ENCODE results near the gene TMTC1.

The TMTC1 gene

DNA sequence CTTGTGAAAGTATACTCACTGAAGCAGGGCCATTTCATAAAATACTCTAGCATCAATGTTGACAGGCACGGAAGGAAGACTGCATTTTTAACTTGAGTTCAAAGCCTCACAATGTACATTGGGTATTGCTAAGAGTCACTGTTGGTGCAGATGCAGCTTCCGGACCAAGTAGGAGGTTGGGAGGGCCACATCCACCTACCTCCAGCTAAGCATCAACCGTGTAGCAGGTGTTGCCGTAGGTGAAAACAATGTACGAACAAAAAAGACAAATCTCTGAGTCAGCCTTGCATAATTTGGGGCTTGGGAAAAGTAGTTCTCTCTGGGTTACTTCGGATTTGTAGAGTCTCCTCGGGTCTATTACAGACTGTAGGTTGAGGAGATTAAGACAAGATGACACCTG, 48.1 kb downstream of the TMTC1 start (continued):
- TF ChIP-seq ARNTL (CRISPR knock-in tag; IDR thresholded peaks at IDR 0.05; ENCODE audit: borderline replicate concordance, low read depth) (no peak), ZC3H10 (CRISPR knock-in tag; IDR thresholded peaks at IDR 0.05) (no peak)

- TF ChIP-seq GLIS3 (CRISPR knock-in tag; IDR thresholded peaks at IDR 0.05) (no peak), POU6F1 (CRISPR knock-in tag; IDR thresholded peaks at IDR 0.05; ENCODE audit: borderline replicate concordance, low read depth) (no peak), CSDC2 (CRISPR knock-in tag; IDR thresholded peaks at IDR 0.05) (no peak), ZFP3 (CRISPR knock-in tag; IDR thresholded peaks at IDR 0.05) (no peak), RARB (CRISPR knock-in tag; IDR thresholded peaks at IDR 0.05) (no peak), ESRRG (CRISPR knock-in tag; IDR thresholded peaks at IDR 0.05) (no peak), PPARA (CRISPR knock-in tag; IDR thresholded peaks at IDR 0.05; ENCODE audit: borderline replicate concordance) (no peak), ZFP30 (CRISPR knock-in tag; IDR thresholded peaks at IDR 0.05) (no peak), ARNTL (CRISPR knock-in tag; IDR thresholded peaks at IDR 0.05; ENCODE audit: borderline replicate concordance, low read depth) (no peak), ZC3H10 (CRISPR knock-in tag; IDR thresholded peaks at IDR 0.05) (no peak), PATZ1 (CRISPR knock-in tag; IDR thresholded peaks at IDR 0.05; ENCODE audit: borderline replicate concordance) (no peak), BACH2 (CRISPR knock-in tag; IDR thresholded peaks at IDR 0.05; ENCODE audit: borderline replicate concordance) (no peak), TCF4 (CRISPR knock-in tag; IDR thresholded peaks at IDR 0.05; ENCODE audit: borderline replicate concordance) (no peak), ISL1 (CRISPR knock-in tag; IDR thresholded peaks at IDR 0.05) (no peak), TOX (CRISPR knock-in tag; IDR thresholded peaks at IDR 0.05; ENCODE audit: borderline replicate concordance) (no peak), ZNF8 (CRISPR knock-in tag; IDR thresholded peaks at IDR 0.05) (no peak)
- TF ChIP-seq, protein P1, sequence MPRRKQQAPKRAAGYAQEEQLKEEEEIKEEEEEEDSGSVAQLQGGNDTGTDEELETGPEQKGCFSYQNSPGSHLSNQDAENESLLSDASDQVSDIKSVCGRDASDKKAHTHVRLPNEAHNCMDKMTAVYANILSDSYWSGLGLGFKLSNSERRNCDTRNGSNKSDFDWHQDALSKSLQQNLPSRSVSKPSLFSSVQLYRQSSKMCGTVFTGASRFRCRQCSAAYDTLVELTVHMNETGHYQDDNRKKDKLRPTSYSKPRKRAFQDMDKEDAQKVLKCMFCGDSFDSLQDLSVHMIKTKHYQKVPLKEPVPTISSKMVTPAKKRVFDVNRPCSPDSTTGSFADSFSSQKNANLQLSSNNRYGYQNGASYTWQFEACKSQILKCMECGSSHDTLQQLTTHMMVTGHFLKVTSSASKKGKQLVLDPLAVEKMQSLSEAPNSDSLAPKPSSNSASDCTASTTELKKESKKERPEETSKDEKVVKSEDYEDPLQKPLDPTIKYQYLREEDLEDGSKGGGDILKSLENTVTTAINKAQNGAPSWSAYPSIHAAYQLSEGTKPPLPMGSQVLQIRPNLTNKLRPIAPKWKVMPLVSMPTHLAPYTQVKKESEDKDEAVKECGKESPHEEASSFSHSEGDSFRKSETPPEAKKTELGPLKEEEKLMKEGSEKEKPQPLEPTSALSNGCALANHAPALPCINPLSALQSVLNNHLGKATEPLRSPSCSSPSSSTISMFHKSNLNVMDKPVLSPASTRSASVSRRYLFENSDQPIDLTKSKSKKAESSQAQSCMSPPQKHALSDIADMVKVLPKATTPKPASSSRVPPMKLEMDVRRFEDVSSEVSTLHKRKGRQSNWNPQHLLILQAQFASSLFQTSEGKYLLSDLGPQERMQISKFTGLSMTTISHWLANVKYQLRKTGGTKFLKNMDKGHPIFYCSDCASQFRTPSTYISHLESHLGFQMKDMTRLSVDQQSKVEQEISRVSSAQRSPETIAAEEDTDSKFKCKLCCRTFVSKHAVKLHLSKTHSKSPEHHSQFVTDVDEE (CRISPR knock-in tag; IDR thresholded peaks at IDR 0.05) = no peak
- TF ChIP-seq, protein P2, sequence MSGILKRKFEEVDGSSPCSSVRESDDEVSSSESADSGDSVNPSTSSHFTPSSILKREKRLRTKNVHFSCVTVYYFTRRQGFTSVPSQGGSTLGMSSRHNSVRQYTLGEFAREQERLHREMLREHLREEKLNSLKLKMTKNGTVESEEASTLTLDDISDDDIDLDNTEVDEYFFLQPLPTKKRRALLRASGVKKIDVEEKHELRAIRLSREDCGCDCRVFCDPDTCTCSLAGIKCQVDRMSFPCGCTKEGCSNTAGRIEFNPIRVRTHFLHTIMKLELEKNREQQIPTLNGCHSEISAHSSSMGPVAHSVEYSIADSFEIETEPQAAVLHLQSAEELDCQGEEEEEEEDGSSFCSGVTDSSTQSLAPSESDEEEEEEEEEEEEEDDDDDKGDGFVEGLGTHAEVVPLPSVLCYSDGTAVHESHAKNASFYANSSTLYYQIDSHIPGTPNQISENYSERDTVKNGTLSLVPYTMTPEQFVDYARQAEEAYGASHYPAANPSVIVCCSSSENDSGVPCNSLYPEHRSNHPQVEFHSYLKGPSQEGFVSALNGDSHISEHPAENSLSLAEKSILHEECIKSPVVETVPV (CRISPR knock-in tag; IDR thresholded peaks at IDR 0.05) = no peak
- ATAC-seq = no peak
These were observed 49.0 kb downstream of the TMTC1 start for GRCh38 chr12:29734734-29735133.

DNA sequence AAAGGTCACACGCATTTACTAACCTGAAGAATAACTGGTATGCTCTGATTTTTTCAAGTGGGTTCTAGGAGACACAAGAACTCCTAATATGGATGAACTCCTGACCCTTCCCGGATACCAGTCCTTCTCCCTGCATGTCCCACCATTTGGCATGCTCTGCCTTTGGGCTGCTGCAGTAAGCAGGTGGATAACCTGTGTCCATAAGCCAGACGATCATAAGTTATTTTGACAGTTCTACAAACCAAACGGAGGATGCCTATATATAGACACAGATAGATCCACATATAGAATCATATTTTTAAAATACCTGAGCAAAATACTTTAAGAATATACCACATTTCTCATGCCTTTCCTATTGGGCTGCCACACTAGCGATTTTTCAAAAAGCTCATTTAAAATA, 49.4 kb downstream of the TMTC1 start:
- TF ChIP-seq TOX (CRISPR knock-in tag; IDR thresholded peaks at IDR 0.05; ENCODE audit: borderline replicate concordance) (no peak), GLIS3 (CRISPR knock-in tag; IDR thresholded peaks at IDR 0.05) (no peak), TCF4 (CRISPR knock-in tag; IDR thresholded peaks at IDR 0.05; ENCODE audit: borderline replicate concordance) (no peak), ZFP30 (CRISPR knock-in tag; IDR thresholded peaks at IDR 0.05) (no peak), ZC3H10 (CRISPR knock-in tag; IDR thresholded peaks at IDR 0.05) (no peak), PPARA (CRISPR knock-in tag; IDR thresholded peaks at IDR 0.05; ENCODE audit: borderline replicate concordance) (no peak), ESRRG (CRISPR knock-in tag; IDR thresholded peaks at IDR 0.05) (no peak), POU6F1 (CRISPR knock-in tag; IDR thresholded peaks at IDR 0.05; ENCODE audit: borderline replicate concordance, low read depth) (no peak), ARNTL (CRISPR knock-in tag; IDR thresholded peaks at IDR 0.05; ENCODE audit: borderline replicate concordance, low read depth) (no peak), OSR1 (CRISPR knock-in tag; IDR thresholded peaks at IDR 0.05) (no peak), RARB (CRISPR knock-in tag; IDR thresholded peaks at IDR 0.05) (no peak), ZNF8 (CRISPR knock-in tag; IDR thresholded peaks at IDR 0.05) (no peak)
- TF ChIP-seq, protein P1 (CRISPR knock-in tag; IDR thresholded peaks at IDR 0.05) = no peak
- TF ChIP-seq, protein P2 (CRISPR knock-in tag; IDR thresholded peaks at IDR 0.05) = no peak
- ATAC-seq = no peak
